Lung (tissue), 16 donors: ENCODE measurements around the gene NLRC4. TPM values are rescaled to one million over a fixed set of nuclear protein-coding genes. Genes with fewer than 3 reads are reported as not detected.
"Not testable (repeated sequence)": the region's sequence is repeated elsewhere in the genome, so short reads cannot be mapped to it uniquely, and the experiment has no call there.

ENCODE experiments used
- ATAC-seq: fragments of 200-7000 bp; cut with Tn5 transposase; one replicate; pipeline ENCODE4 v1.9.1; 2020; ENCODE audit warnings: moderate number of reproducible peaks; ENCODE audit not compliant: insufficient read depth, low FRiP score
- DNase-seq, 3 donors: peaks; one replicate each; pipeline ENCODE4 v3.0.0-alpha.2; 2013 to 2017
- H3K27ac ChIP-seq, 2 donors: one replicate each; pipeline ENCODE4 v1.5.1; 2013; ENCODE audit warnings: mild to moderate bottlenecking in 2 of 2, moderate library complexity in 2 of 2, control low read depth in 1 of 2, inconsistent platforms in 1 of 2, low read depth in 1 of 2, low read length in 1 of 2
- H3K27me3 ChIP-seq, 3 donors: one replicate each; pipeline ENCODE4 v1.5.1; 2013; ENCODE audit warnings: low read length in 2 of 3; ENCODE audit not compliant: control insufficient read depth in 3 of 3, insufficient read depth in 3 of 3
- H3K36me3 ChIP-seq, 4 donors: one replicate each; pipeline ENCODE4 v1.5.1; 2013; ENCODE audit warnings: low read length in 4 of 4, mild to moderate bottlenecking in 1 of 4, moderate library complexity in 1 of 4; ENCODE audit not compliant: control insufficient read depth in 4 of 4, insufficient read depth in 4 of 4
- H3K4me1 ChIP-seq, 5 donors: one replicate each; pipeline ENCODE4 v1.5.1; 2013; ENCODE audit warnings: low read length in 5 of 5, mild to moderate bottlenecking in 2 of 5, moderate library complexity in 1 of 5; ENCODE audit not compliant: control insufficient read depth in 5 of 5, insufficient read depth in 5 of 5
- H3K4me3 ChIP-seq: one replicate; pipeline ENCODE4 v1.5.1; 2013; ENCODE audit warnings: mild to moderate bottlenecking, control low read depth, moderate library complexity
- H3K9ac ChIP-seq, 2 donors: one replicate each; pipeline ENCODE4 v1.5.1; 2013; ENCODE audit warnings: low read length in 2 of 2, control low read depth in 1 of 2; ENCODE audit not compliant: insufficient read depth in 1 of 2
- H3K9me3 ChIP-seq, 4 donors: one replicate each; pipeline ENCODE4 v1.5.1; 2013; ENCODE audit warnings: low read length in 3 of 4, mild to moderate bottlenecking in 1 of 4, moderate library complexity in 1 of 4; ENCODE audit not compliant: control insufficient read depth in 4 of 4, insufficient read depth in 3 of 4
- CTCF ChIP-seq: IDR thresholded peaks from 2 replicates; pipeline ENCODE4 v1.5.1; 2012; ENCODE audit warnings: mild to moderate bottlenecking; ENCODE audit errors: control extremely low read depth, extremely low read depth
- WGBS, 2 donors: extraction: QIAGEN DNeasy Blood & Tissue Kit; methylation state at CpG; one replicate each; pipeline ENCODE4 v1.1.7; 2013; 5-methylcytosine and 5-hydroxymethylcytosine counted together
- long read RNA-seq, 5 donors: transcript quantifications; one replicate each; lab custom pipeline, GENCODE V29; 2026
- polyA plus RNA-seq, 2 donors: library from polyadenylated mRNA; stranded (reverse); fragments of 200-250 nt; gene quantifications; one replicate each; pipeline ENCODE4 v1.2.1, GENCODE V29; 2013
- total RNA-seq, 2 donors: library from RNA; depleted of rRNA in 1 of 2; stranded (reverse); fragments of >200 nt in 1 of 2; gene quantifications; one replicate each; pipeline ENCODE4 v1.2.1, GENCODE V29; 2014 to 2021
- donor health status: control.
- donor health status: control.
- donor health status: Bipolar disorder and iron deficiency.
- donor health status: healthy.
- donor health status: DM: yes; HTN: yes; CAD: no.

NLRC4 gene, protein sequence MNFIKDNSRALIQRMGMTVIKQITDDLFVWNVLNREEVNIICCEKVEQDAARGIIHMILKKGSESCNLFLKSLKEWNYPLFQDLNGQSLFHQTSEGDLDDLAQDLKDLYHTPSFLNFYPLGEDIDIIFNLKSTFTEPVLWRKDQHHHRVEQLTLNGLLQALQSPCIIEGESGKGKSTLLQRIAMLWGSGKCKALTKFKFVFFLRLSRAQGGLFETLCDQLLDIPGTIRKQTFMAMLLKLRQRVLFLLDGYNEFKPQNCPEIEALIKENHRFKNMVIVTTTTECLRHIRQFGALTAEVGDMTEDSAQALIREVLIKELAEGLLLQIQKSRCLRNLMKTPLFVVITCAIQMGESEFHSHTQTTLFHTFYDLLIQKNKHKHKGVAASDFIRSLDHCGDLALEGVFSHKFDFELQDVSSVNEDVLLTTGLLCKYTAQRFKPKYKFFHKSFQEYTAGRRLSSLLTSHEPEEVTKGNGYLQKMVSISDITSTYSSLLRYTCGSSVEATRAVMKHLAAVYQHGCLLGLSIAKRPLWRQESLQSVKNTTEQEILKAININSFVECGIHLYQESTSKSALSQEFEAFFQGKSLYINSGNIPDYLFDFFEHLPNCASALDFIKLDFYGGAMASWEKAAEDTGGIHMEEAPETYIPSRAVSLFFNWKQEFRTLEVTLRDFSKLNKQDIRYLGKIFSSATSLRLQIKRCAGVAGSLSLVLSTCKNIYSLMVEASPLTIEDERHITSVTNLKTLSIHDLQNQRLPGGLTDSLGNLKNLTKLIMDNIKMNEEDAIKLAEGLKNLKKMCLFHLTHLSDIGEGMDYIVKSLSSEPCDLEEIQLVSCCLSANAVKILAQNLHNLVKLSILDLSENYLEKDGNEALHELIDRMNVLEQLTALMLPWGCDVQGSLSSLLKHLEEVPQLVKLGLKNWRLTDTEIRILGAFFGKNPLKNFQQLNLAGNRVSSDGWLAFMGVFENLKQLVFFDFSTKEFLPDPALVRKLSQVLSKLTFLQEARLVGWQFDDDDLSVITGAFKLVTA
- total RNA-seq (10 to 100 TPM in 1 of 2 donors, 1 to 10 TPM in 1; 3.8 to 15.3 TPM), polyA plus RNA-seq (10 to 100 TPM in 1 of 2 donors, 1 to 10 TPM in 1; 6.0 to 18.2 TPM)
- long read RNA-seq, donor 1, partial matches to known transcripts: 33 of 33 reads
- long read RNA-seq, donor 1, other reads (novel, unspliced or antisense): 0 of 33 reads
- long read RNA-seq, donor 2: 0 reads
- long read RNA-seq, donor 3: 0 reads
- long read RNA-seq, donor 4: 0 reads
- long read RNA-seq, donor 5: 0 reads

GRCh38 chr2:32264422-32265105 lies at the start of gene NLRC4:
Gene NLRC4, minus strand, starts transcription at chr2:32264886. Its CDS starts 8,111 bp downstream, at chr2:32256775.
- H3K4me3 ChIP-seq: no peak within 1 kb of the TSS
- H3K36me3 ChIP-seq: no peaks in the 10 kb centered on the region
- no peaks in the 10 kb centered on the region for H3K4me1 ChIP-seq
- no peak within 1 kb of the TSS for H3K9ac ChIP-seq
- no peak for TF ChIP-seq CTCF
- no peaks in the 10 kb centered on the region for H3K9me3 ChIP-seq
- DNase-seq (no peak), ATAC-seq (peak; percentile 78)
- WGBS, 2 donors: 42 to 61% methylated on average over 7 of the region's 7 CpGs
- no peaks in the 10 kb centered on the region for H3K27me3 ChIP-seq
- H3K27ac ChIP-seq: peak within 1 kb of the TSS; percentile 57 to 77

GRCh38 chr2:32310577-32310976 lies 45.9 kb upstream of the NLRC4 start:
- no peak for TF ChIP-seq CTCF
- Histone ChIP-seq H3K36me3 (peaks cover 0 to 12% (median 7%) of the 10 kb centered on the region in 4 donors), H3K9me3 (no peaks in the 10 kb centered on the region), H3K27me3 (no peaks in the 10 kb centered on the region), H3K4me3 (no peak overlapping the region), H3K27ac (no peak overlapping the region), H3K4me1 (no peaks in the 10 kb centered on the region), H3K9ac (no peak overlapping the region)
- DNase-seq (no peak), ATAC-seq (no peak)
- 96 to 98% methylated on average over 7 of the region's 7 CpGs for WGBS, 2 donors

GRCh38 chr2:32293966-32294562 lies 29.4 kb upstream of the NLRC4 start:
- 97 to 98% methylated on average over 32 to 43 of the region's 43 CpGs for WGBS, 2 donors
- H3K27ac ChIP-seq, DNase-seq, H3K27me3 ChIP-seq, H3K9ac ChIP-seq, ATAC-seq, H3K9me3 ChIP-seq, H3K4me3 ChIP-seq, H3K4me1 ChIP-seq: not testable (repeated sequence)
- H3K36me3 ChIP-seq: peaks cover 5 to 14% (median 7%) of the 10 kb centered on the region in 4 donors

- H3K9ac ChIP-seq, H3K9me3 ChIP-seq, DNase-seq, H3K27me3 ChIP-seq, H3K4me3 ChIP-seq, H3K27ac ChIP-seq, H3K4me1 ChIP-seq, ATAC-seq: not testable (repeated sequence)
- H3K36me3 ChIP-seq: peaks cover 5 to 12% (median 6%) of the 10 kb centered on the region in 4 donors
- 98 to 99% methylated on average over 13 to 15 of the region's 26 CpGs for WGBS, 2 donors
Measured at GRCh38 chr2:32293493-32293892, 28.8 kb upstream of the NLRC4 start.
